Measurements from ENCODE around the gene TAS1R2. TPM values are rescaled to one million over a fixed set of nuclear protein-coding genes. Genes with fewer than 3 reads are reported as not detected.

Gene TAS1R2
- total and polyA plus RNA-seq, 9 donors: not detected

GRCh38 chr1:18868354-18868753 lies 8.9 kb upstream of the TAS1R2 start:
- H3K4me1 ChIP-seq (ENCODE audit: insufficient read depth): no peaks in the 10 kb centered on the region
- no peak for DNase-seq
- H3K36me3 ChIP-seq: no peaks in the 10 kb centered on the region
- intact Hi-C loops (cut with DNase I): no loop called here
- no peaks in the 10 kb centered on the region for H3K27me3 ChIP-seq
- H3K9me3 ChIP-seq: no peaks in the 10 kb centered on the region
- WGBS, 3 donors: 48 to 63% (median 56%) methylated on average over 5 of the region's 5 CpGs
- H3K4me3 ChIP-seq: no peak overlapping the region
- H3K27ac ChIP-seq: no peak overlapping the region
- no peak for TF ChIP-seq EP300 (IDR thresholded peaks at IDR 0.05)
- TF ChIP-seq POLR2A (IDR thresholded peaks at IDR 0.05): no peak
- no peak for TF ChIP-seq CTCF (IDR thresholded peaks at IDR 0.05)

DNA sequence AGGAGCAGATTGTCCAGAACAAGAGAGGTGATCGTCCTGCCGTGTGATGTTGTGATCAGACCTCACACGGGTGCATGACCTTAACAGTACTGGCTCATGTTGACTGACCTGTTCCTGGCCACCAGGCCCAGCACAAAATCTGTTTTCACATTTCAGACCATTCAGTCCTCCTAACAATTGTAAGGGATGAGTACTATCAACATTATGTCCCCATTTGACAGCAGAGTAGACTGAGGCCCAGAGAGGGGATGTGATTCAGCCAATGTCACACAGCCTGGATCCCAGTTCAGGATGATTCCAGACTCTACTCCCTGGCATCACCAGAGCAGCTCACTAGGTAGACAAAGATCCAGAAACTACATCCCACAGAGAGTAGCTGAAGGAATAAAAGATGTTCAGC lies 7.4 kb upstream of the TAS1R2 start:
- intact Hi-C loops (cut with DNase I): no loop called here
- DNase-seq: no peak
- Histone ChIP-seq H3K36me3 (no peaks in the 10 kb centered on the region), H3K27ac (no peak overlapping the region), H3K4me1 (ENCODE audit: insufficient read depth) (no peaks in the 10 kb centered on the region), H3K27me3 (no peaks in the 10 kb centered on the region), H3K9me3 (no peaks in the 10 kb centered on the region), H3K4me3 (no peak overlapping the region)
- 70 to 82% (median 79%) methylated on average over 3 of the region's 3 CpGs for WGBS, 3 donors
- TF ChIP-seq CTCF (IDR thresholded peaks at IDR 0.05) (no peak), POLR2A (IDR thresholded peaks at IDR 0.05) (no peak), EP300 (IDR thresholded peaks at IDR 0.05) (no peak)

GRCh38 chr1:18866314-18866713 lies 6.9 kb upstream of the TAS1R2 start:
- TF ChIP-seq POLR2A (IDR thresholded peaks at IDR 0.05): no peak
- TF ChIP-seq EP300 (IDR thresholded peaks at IDR 0.05): no peak
- TF ChIP-seq CTCF (IDR thresholded peaks at IDR 0.05): no peak
- Histone ChIP-seq H3K27me3 (no peaks in the 10 kb centered on the region), H3K4me3 (no peak overlapping the region), H3K27ac (no peak overlapping the region), H3K36me3 (no peaks in the 10 kb centered on the region), H3K4me1 (ENCODE audit: insufficient read depth) (no peaks in the 10 kb centered on the region), H3K9me3 (no peaks in the 10 kb centered on the region)
- no peak for DNase-seq
- WGBS, 3 donors: 76 to 84% (median 81%) methylated on average over 6 of the region's 6 CpGs
- intact Hi-C loops (cut with DNase I): no loop called here

DNA sequence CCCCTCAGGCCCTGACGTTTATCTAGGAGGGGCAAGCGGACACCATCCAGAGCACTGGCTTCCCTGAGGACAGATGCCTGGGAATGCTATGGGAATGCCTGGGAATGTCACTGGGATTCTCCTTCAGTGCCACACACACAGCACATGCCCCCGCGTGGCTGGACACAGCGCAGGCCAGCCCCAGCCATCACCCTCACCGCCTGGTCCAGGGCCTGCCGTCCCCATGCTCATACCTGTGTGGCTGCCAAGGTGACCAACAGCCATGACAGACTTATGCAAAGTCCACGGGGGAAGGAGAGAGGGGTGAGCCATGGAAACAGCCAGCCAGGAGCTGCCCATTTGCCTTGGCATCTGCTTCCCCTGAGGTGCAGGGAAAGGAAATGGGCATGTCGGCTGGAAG lies 5.7 kb upstream of the TAS1R2 start:
- intact Hi-C loops (cut with DNase I): no loop called here
- H3K36me3 ChIP-seq: no peaks in the 10 kb centered on the region
- no peaks in the 10 kb centered on the region for H3K9me3 ChIP-seq
- 75 to 92% (median 83%) methylated on average over 9 of the region's 9 CpGs for WGBS, 3 donors
- no peaks in the 10 kb centered on the region for H3K4me1 ChIP-seq (ENCODE audit: insufficient read depth)
- no peaks in the 10 kb centered on the region for H3K27me3 ChIP-seq
- H3K27ac ChIP-seq: no peak overlapping the region
- DNase-seq: no peak
- no peak overlapping the region for H3K4me3 ChIP-seq
- TF ChIP-seq EP300 (IDR thresholded peaks at IDR 0.05) (no peak), POLR2A (IDR thresholded peaks at IDR 0.05) (no peak)

GRCh38 chr1:18861590-18861989 lies 2.1 kb upstream of the TAS1R2 start:
- DNase-seq: no peak
- Histone ChIP-seq H3K9me3 (no peaks in the 10 kb centered on the region), H3K36me3 (no peaks in the 10 kb centered on the region), H3K27ac (no peak overlapping the region), H3K4me1 (ENCODE audit: insufficient read depth) (no peaks in the 10 kb centered on the region), H3K27me3 (no peaks in the 10 kb centered on the region), H3K4me3 (no peak overlapping the region)
- intact Hi-C loops (cut with DNase I): no loop called here
- no peak for TF ChIP-seq POLR2A (IDR thresholded peaks at IDR 0.05)
- no peak for TF ChIP-seq EP300 (IDR thresholded peaks at IDR 0.05)
- TF ChIP-seq CTCF (IDR thresholded peaks at IDR 0.05): no peak
- 54 to 72% (median 56%) methylated on average over 8 of the region's 8 CpGs for WGBS, 3 donors
